ENCODE data around the gene HDAC6. TPM values are rescaled to one million over a fixed set of nuclear protein-coding genes. Genes with fewer than 3 reads are reported as not detected.
A peak's percentile ranks its signal among the peaks of the same experiment; 100 is the strongest.

The HDAC6 gene
- total and polyA plus RNA-seq, 2 of the 13 experiments (the other 11 are each of a cell fraction or from before 2014, with no cell fraction given): 80.4 to 93.6 TPM

DNA sequence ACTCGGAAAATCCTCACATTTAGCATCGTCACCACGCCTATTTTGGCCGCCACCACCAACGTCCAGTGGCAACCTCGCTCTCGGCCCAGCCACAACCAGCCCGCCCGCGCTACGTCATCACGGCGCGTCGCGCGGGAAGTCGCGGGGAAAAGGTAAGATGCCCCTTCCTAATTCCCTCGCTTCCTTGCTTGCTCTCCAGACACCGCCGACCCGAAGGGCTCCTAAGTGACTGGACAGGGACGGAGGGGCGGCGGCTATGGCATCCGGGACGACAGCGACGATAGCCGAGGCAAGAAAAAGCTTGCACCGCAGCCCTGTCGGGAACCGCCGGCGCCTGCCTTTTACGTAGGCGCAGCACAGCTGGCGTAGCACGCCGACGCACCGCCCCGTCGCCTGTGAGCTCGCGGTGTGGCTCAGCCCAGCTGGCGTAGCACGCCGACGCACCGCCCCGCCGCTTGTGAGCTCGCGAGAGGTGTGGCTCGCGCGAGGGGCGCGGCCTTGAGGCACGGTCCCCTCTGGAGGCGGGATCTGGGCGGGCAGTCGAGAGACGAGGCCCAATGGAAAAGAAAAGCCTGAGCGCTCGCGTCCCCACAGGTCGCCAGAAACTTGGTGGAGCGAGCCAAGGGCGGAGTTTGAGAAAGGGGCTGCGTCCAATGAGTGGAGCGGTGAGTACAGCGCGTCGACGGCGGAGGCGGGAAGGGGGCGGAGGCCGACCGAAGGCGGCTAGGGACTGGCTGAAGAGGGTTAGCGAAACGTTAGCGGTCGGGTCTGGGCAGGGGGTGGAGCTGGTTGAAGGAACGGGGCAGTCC, at the start of gene HDAC6 (continued):
- TF ChIP-seq, protein P1, sequence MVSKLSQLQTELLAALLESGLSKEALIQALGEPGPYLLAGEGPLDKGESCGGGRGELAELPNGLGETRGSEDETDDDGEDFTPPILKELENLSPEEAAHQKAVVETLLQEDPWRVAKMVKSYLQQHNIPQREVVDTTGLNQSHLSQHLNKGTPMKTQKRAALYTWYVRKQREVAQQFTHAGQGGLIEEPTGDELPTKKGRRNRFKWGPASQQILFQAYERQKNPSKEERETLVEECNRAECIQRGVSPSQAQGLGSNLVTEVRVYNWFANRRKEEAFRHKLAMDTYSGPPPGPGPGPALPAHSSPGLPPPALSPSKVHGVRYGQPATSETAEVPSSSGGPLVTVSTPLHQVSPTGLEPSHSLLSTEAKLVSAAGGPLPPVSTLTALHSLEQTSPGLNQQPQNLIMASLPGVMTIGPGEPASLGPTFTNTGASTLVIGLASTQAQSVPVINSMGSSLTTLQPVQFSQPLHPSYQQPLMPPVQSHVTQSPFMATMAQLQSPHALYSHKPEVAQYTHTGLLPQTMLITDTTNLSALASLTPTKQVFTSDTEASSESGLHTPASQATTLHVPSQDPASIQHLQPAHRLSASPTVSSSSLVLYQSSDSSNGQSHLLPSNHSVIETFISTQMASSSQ (IDR thresholded peaks at IDR 0.05; ENCODE audit: low read depth): no peak
- TF ChIP-seq, protein P1 (CRISPR knock-in tag; IDR thresholded peaks at IDR 0.05; ENCODE audit: borderline replicate concordance): peak; percentile 60; the same call in 1 of the 2 replicates
- TF ChIP-seq THYN1 (CRISPR knock-in tag; IDR thresholded peaks at IDR 0.05; ENCODE audit: borderline replicate concordance, low read depth) (no peak), ZNF143 (CRISPR knock-in tag; IDR thresholded peaks at IDR 0.05) (peak; percentile 40; the same call in 1 of the 2 replicates), FOXM1 (CRISPR knock-in tag; IDR thresholded peaks at IDR 0.05) (no peak), ZNF430 (CRISPR knock-in tag; IDR thresholded peaks at IDR 0.05) (0 out of 2 replicates have a peak, but pooled peaks have one; percentile 4), KLF16 (CRISPR knock-in tag; IDR thresholded peaks at IDR 0.05) (0 out of 4 replicates have a peak, but pooled peaks of 1 of the 2 experiments have one; percentile 30)

GRCh38 chrX:48752498-48752897, 49.4 kb upstream of the HDAC6 start:
- no peak overlapping the region for H3K9ac ChIP-seq (ENCODE audit: insufficient read depth, low read depth, low read length)
- H3K4me2 ChIP-seq (ENCODE audit: low read depth, low read length): no peak overlapping the region
- CTCF ChIA-PET (ENCODE audit: low intra/inter-chr PET ratio, low total read pairs): no interaction called here
- H3K9me3 ChIP-seq (ENCODE audit: low read length): no peaks in the 10 kb centered on the region
- intact Hi-C loops (cut with micrococcal nuclease; ENCODE audit: unreplicated experiment): loop anchor here (10.0 kb wide), 1 partner anchor 118 kb away; no protein-coding TSS in a partner anchor
- no peaks in the 10 kb centered on the region for H3K79me2 ChIP-seq (ENCODE audit: insufficient read depth, low read length)
- BruUV-seq (replicated peaks): no TSS peak
- POLR2A ChIA-PET: interaction anchor here (1.1 to 1.4 kb wide), 3 partner anchors 15 to 76 kb away, joined by 3 to 5 read pairs (median 3); no protein-coding TSS in a partner anchor
- no peaks in the 10 kb centered on the region for H4K20me1 ChIP-seq (ENCODE audit: insufficient read depth, low read length)
- WGBS (ENCODE audit: low lambda C conversion rate): 0% methylated on average over 1 of the region's 7 CpGs
- FAIRE-seq (no peak), DNase-seq (ENCODE audit: low spot score) (no peak), ATAC-seq (no peak)
- no peak overlapping the region for H3K4me3 ChIP-seq (replicated peaks in 1 of 3; ENCODE audit: insufficient read depth in 1 of 3, low read depth in 2 of 3, low read length in 3 of 3)
- H3K4me1 ChIP-seq (ENCODE audit: insufficient read depth, low read length): peaks cover 48% of the 10 kb centered on the region
- no peak overlapping the region for H3K27ac ChIP-seq (ENCODE audit: extremely low read length, insufficient read depth, low read length)
- H3K27me3 ChIP-seq (ENCODE audit: control insufficient read depth in 1 of 2, insufficient read depth in 2 of 2, low read length in 2 of 2): no peaks in the 10 kb centered on the region
- H2AFZ ChIP-seq (ENCODE audit: low read length): no peak overlapping the region
- H3K36me3 ChIP-seq (replicated peaks in 1 of 2; ENCODE audit: control insufficient read depth in 1 of 2, insufficient read depth in 2 of 2, low read length in 2 of 2): no peaks in the 10 kb centered on the region
- in situ Hi-C loops (cut with HindIII; ENCODE audit: extremely low pct_ligation_motif_present, low pct_unique_long_range_greater_than_20kb): no loop called here
- TF ChIP-seq SKI (IDR thresholded peaks at IDR 0.05; ENCODE audit: partially characterized antibody) (no peak), ATRX (CRISPR knock-in tag; IDR thresholded peaks at IDR 0.05; ENCODE audit: borderline replicate concordance) (no peak), ZNF569 (CRISPR knock-in tag; IDR thresholded peaks at IDR 0.05; ENCODE audit: borderline replicate concordance) (no peak), MTF2 (CRISPR knock-in tag; IDR thresholded peaks at IDR 0.05; ENCODE audit: borderline replicate concordance) (no peak), HDAC6 (IDR thresholded peaks at IDR 0.05; ENCODE audit: low read depth, low read length) (no peak), ZNF572 (CRISPR knock-in tag; IDR thresholded peaks at IDR 0.05) (no peak), MAFG (CRISPR knock-in tag; IDR thresholded peaks at IDR 0.05) (no peak), ZNF570 (CRISPR knock-in tag; IDR thresholded peaks at IDR 0.05; ENCODE audit: borderline replicate concordance) (no peak), PHF20 (CRISPR knock-in tag; IDR thresholded peaks at IDR 0.05) (no peak), NFKB2 (CRISPR knock-in tag; IDR thresholded peaks at IDR 0.05; ENCODE audit: borderline replicate concordance) (no peak)

Measured in HepG2 (cell line).